ENCODE data around the gene PHYHD1. TPM values are rescaled to one million over a fixed set of nuclear protein-coding genes. Genes with fewer than 3 reads are reported as not detected.
"Not testable (repeated sequence)": the region's sequence is repeated elsewhere in the genome, so short reads cannot be mapped to it uniquely, and the experiment has no call there.

The PHYHD1 gene
- total RNA-seq, 1 donor = 3.2 TPM

DNA sequence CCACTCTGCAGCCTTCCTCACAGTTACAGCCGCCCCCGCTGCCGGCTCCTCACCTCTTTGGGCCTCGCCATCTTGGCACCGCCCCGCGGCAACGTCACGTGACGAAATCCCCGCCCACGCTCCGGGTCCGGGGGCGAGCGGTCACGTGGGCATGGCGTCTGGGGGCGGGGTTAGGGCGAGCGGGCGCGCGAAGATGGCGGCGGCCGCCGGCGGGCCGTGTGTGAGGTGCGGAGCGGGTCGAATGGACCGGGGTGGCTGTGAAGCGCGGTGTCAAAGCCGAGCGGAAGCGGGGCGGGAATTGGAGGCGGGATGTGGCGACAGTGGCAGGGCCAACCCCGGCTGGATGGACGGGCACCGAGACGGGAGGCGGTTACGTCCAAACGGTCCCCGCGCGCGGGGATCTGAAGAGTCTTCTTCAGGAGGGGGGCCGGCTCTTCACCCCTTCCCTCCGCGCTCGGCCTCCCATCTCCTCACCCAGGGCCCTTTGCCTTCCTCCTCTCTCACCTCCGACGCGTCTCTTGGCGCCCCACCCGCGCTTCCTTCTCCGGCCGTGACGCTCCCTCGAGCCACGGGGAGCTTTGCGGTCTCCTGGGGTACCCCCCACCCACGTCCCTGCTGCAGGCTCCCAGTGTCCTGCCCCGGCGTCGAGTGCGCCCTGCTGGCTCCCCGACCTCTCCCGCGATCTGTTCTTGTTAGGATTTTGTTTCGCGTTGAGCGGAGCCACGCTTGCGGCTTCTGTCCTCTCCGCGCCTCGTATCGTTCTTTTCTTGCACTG, 26.9 kb downstream of the PHYHD1 start, which contains the start of the genes DOLK and NUP188:
DOLK (minus strand) TSS at position 77 of the 775 bp plus-strand sequence. CDS start 300 bp downstream, outside the sequence.
NUP188 (plus strand) TSS at position 173 of the 775 bp plus-strand sequence; CDS start at position 194, 21 bp downstream.
- peak; percentile 94 to 96 (median 96) for DNase-seq (ENCODE audit: low read depth in 2 of 3, low spot score in 2 of 3)

- DNase-seq (ENCODE audit: low read depth in 2 of 3, low spot score in 2 of 3) = not testable (repeated sequence)
These were observed 40.6 kb downstream of the PHYHD1 start for GRCh38 chr9:128961403-128961802.

DNA sequence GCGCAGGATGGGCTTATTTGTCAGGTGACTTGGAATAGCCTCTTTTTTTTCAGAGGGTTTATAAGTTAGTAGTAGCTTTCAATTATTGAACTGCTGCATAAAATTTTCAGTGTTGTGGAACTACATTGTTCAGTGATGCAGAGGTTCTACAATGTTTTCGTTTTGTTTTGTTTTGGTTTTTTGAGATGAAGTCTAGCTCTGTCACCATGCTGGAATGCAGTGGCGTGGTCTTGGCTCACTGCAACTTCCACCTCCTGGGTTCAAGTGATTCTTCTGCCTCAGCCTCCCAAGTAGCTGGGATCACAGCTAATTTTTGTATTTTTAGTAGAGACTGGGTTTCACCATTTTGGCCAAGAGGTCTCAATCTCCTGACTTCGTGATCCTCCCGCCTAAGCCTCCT, 48.7 kb downstream of the PHYHD1 start:
- DNase-seq (ENCODE audit: low read depth in 2 of 3, low spot score in 2 of 3) = no peak

GRCh38 chr9:128972956-128973355, 52.2 kb downstream of the PHYHD1 start:
- no peak for DNase-seq (ENCODE audit: low read depth in 2 of 3, low spot score in 2 of 3)

GRCh38 chr9:128979111-128979510, 58.3 kb downstream of the PHYHD1 start:
- no peak for DNase-seq (ENCODE audit: low read depth in 2 of 3, low spot score in 2 of 3)

DNA sequence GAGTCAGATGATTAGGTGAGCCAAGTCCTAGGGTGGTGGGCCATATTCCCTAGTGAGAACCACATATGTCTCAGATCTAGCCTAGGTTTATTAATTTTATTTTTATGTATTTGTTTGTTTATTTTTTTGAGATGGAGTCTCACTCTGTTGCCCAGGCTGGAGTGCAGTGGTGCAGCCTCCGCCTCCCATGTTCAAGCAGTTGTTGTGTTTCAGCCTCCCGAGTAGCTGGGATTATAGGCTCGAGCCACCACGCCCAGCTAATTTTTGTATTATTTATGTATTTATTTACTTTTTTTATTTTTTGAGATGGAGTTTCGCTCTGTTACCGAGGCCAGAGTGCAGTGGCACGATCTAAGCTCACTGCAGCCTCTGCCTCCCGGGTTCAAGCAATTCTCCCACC, 62.8 kb downstream of the PHYHD1 start:
- no peak for DNase-seq (ENCODE audit: low read depth in 2 of 3, low spot score in 2 of 3)

GRCh38 chr9:128986671-128987070, 65.9 kb downstream of the PHYHD1 start:
- DNase-seq (ENCODE audit: low read depth in 2 of 3, low spot score in 2 of 3) = no peak

DNA sequence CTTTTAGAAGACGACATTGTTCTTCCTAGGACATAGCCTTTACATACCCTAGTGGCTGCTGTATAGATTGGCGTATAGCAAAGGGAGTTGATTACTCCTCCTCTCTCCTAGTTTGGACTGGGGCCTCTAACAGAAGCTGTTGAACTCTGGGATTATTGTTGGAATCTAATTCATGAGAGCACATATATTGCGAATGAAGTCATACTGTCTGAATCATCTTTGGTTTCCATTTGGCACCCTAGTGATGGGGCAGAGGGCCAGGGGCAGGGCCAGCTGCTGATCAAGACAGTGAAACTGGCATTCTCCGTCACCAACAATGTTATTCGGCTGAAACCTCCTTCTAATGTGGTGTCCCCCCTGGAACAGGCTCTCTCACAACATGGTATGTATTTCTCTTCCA, 67.0 kb downstream of the PHYHD1 start:
- DNase-seq (ENCODE audit: low read depth in 2 of 3, low spot score in 2 of 3) = no peak

Other genes starting within 250 kb of the PHYHD1 start
- gene SET, start 231.8 kb upstream of the PHYHD1 start, total RNA-seq = 123 TPM
- 22.4 TPM for gene PKN3, start 218.5 kb upstream of the PHYHD1 start, total RNA-seq
- gene ZDHHC12, start 196.9 kb upstream of the PHYHD1 start, total RNA-seq = 73.0 TPM
- 73.2 TPM for gene ZER1, start 149.1 kb upstream of the PHYHD1 start, total RNA-seq
- 21.3 TPM for gene TBC1D13, start 133.7 kb upstream of the PHYHD1 start, total RNA-seq
- gene ENDOG, start 102.5 kb upstream of the PHYHD1 start, total RNA-seq = 42.8 TPM
- gene SPOUT1, start 91.2 kb upstream of the PHYHD1 start, total RNA-seq = 63.6 TPM
- gene KYAT1, start 39.0 kb upstream of the PHYHD1 start, total RNA-seq = 12.1 TPM
- 61.4 TPM for gene LRRC8A, start 38.8 kb upstream of the PHYHD1 start, total RNA-seq
- gene DOLK, start 26.6 kb downstream of the PHYHD1 start, total RNA-seq = 14.0 TPM
- gene NUP188, start 26.7 kb downstream of the PHYHD1 start, total RNA-seq = 54.9 TPM
- gene SH3GLB2, start 107.3 kb downstream of the PHYHD1 start, total RNA-seq = 49.0 TPM
- 49.0 TPM for gene MIGA2, start 115.6 kb downstream of the PHYHD1 start, total RNA-seq
- 15.3 TPM for gene DOLPP1, start 160.1 kb downstream of the PHYHD1 start, total RNA-seq
- 46.9 TPM for gene CRAT, start 189.8 kb downstream of the PHYHD1 start, total RNA-seq
- gene PTPA, start 190.4 kb downstream of the PHYHD1 start, total RNA-seq = 55.2 TPM

Data from hematopoietic multipotent progenitor cell (in vitro differentiated cells).